ENCODE results near the gene SMIM35. TPM values are rescaled to one million over a fixed set of nuclear protein-coding genes. Genes with fewer than 3 reads are reported as not detected.

SMIM35 gene
- total RNA-seq, 4 donors from 2014 or later, result not detected

Other genes with a start within 250 kb of the SMIM35 start
- gene FXYD6, start 210.3 kb downstream of the SMIM35 start, total RNA-seq, result 10 to 100 TPM in 3 of 4 donors, 1 to 10 TPM in 1; 7.0 to 27.0 (median 20.1) TPM
- 100 to 1,000 TPM; 100 to 171 (median 127) TPM for gene TMPRSS13, start 157.6 kb downstream of the SMIM35 start, total RNA-seq
- gene IL10RA, start 100.6 kb downstream of the SMIM35 start, total RNA-seq, result 10 to 100 TPM in 2 of 4 donors, 1 to 10 TPM in 2; 5.7 to 14.9 (median 8.1) TPM
- gene TMPRSS4, start 9.9 kb downstream of the SMIM35 start, total RNA-seq, result 1 to 10 TPM in 2 of 4 donors, under 1 TPM in 2; 0.56 to 4.6 (median 1.3) TPM
- gene SCN4B, start 65.9 kb upstream of the SMIM35 start, total RNA-seq, result 1 to 10 TPM in 3 of 4 donors, under 1 TPM in 1; 0.25 to 4.0 (median 1.9) TPM
- gene SCN2B, start 89.7 kb upstream of the SMIM35 start, total RNA-seq, result under 1 TPM in 1 of 4 donors, not detected in 3; 0.06 TPM
- gene JAML, start 138.0 kb upstream of the SMIM35 start, total RNA-seq, result 1 to 10 TPM in 1 of 4 donors, under 1 TPM in 3; 0.42 to 3.0 (median 0.61) TPM
- gene MPZL3, start 165.4 kb upstream of the SMIM35 start, total RNA-seq, result 100 to 1,000 TPM in 1 of 4 donors, 10 to 100 TPM in 3; 55.9 to 120 (median 91.2) TPM
- gene MPZL2, start 177.3 kb upstream of the SMIM35 start, total RNA-seq, result 10 to 100 TPM; 46.0 to 59.9 (median 53.5) TPM
- under 1 TPM in 3 of 4 donors, not detected in 1; 0.36 to 0.52 (median 0.46) TPM for gene CD3E, start 217.8 kb upstream of the SMIM35 start, total RNA-seq